GM21825 (cell line): ENCODE results near the gene SRGAP2C.
"Not testable (repeated sequence)": the region's sequence is repeated elsewhere in the genome, so short reads cannot be mapped to it uniquely, and the experiment has no call there.

Experiments used
- ATAC-seq: cut with Tn5 transposase; IDR thresholded peaks from one replicate; pipeline ENCODE4 v1.9.1; 2021; ENCODE audit warnings: mild to moderate bottlenecking, moderate library complexity; ENCODE audit not compliant: unreplicated experiment

The SRGAP2C gene

GRCh38 chr1:121184290-121185127 lies at the start of gene SRGAP2C, which contains the start of gene FAM72B:
Gene SRGAP2C, plus strand, starts transcription at chr1:121184975. Its CDS starts 2,472 bp downstream, at chr1:121187447.
Gene FAM72B, minus strand, starts transcription at chr1:121184340. Its CDS starts 851 bp downstream, at chr1:121183489.
- ATAC-seq: peak; percentile 85

DNA sequence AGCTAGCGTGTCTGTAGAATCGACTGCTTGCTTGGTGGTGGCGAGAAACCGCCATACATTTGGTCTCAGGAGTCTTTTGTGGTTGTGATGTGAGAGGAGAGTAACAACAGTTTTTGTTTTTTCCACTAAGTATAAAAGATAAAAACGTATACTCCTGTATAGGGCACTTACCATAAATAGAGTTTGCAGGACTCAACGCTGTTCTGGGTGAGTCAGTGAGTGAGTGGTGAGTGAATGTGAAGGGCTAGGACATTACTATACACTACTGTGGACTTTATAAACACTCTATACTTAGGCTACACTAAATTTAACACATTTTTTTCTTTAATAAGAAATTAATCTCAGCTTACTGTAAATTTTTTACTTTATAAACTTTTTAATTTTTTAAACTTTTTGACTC lies 44.4 kb upstream of the SRGAP2C start:
- ATAC-seq: not testable (repeated sequence)

DNA sequence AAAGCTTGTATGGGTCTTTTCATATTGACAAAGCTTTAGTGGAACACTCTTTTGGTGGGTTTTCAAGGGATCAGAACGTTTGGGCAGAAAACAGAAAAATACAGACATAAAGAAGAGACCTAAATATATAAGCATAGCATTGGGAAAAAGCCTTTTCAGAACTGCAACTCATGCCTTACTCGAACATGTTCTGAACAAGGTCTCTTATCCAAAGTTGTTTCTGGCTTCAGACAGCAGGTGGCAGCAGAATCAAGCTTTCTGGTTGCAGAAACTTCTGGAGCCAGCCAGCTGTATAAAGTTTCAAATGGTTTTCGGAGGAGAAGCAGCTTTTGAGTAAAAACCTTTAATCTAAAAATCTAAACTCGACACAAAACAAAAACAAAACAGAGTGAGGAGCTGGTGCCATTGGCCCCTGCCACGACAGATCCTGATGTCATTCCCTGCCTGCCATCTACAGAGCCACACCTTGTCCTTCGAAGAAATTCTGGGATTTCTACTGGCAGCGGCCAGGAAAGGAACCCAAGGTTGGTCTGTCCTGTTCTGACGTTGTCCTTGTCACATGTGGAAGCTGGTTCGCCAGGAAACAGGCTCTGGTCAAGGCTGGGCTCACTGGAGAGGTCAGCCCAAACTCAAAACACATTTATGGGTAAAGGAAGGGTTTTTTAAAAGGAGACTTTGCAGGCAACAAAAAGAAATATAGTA lies 36.1 kb upstream of the SRGAP2C start:
- not testable (repeated sequence) for ATAC-seq

GRCh38 chr1:121151294-121151693 lies 33.5 kb upstream of the SRGAP2C start:
- not testable (repeated sequence) for ATAC-seq

GRCh38 chr1:121152788-121153187 lies 32.0 kb upstream of the SRGAP2C start:
- ATAC-seq: not testable (repeated sequence)

GRCh38 chr1:121154811-121155210 lies 30.0 kb upstream of the SRGAP2C start:
- ATAC-seq: not testable (repeated sequence)

DNA sequence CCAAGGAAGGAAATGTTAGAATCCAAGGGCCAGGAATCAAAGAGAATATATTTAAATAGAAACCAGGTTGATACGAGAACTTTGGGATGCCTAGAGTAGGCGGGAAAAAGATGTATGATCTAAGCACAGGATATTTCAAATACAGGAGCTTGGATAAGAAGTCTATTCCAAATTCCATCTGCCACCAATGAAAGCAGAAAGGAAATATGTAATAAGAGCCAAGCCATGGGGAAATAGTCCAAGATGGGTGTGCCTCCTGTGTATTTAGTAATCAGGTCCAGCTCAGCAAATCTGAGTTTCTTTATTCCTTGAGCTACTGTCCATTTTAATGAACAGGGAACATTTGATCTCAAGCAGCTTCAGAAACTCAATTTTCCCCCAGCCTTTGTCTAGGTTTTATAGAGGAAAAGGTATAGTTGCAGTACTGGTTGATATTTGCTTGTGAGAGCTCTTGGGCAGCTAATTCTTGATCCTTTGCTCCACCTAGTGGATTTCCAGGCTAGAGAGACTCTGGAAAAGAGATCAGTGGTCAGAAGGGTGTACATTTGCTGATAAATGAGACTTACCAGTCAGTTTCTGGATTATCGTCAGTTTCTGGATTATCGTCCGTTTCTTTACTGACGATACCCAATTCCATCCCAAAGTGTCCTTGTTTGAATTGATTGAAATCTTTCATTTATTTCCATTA lies 29.0 kb upstream of the SRGAP2C start:
- ATAC-seq: not testable (repeated sequence)

DNA sequence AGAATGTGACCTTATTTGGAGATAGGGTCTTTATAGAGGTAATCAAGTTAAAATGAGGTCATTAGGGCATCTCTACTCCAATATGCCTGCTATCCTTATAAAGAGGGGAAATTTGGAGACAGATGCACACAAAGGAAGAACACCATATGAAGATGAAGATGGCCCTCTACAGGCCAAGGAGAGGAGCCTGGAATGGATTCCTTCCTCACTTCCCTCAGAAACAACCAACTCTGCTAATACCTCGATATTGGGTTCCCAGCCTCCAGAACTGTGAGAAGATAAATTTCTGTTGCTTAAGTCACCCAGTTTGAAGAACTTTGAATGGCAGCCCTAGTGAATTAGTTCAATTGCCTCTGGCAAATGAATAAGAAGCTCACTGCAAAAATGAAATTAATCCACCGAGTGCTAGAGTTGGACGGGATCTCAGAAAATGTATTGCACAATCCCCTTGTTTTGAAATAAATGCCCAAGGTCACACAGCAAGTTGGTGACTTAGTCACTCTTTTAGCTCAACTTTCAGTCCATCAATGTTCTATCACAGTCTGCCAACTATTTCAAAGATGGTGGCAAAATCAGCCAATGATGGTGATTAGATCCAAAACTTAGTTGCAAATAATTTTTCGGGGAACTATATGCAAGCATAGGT lies 27.7 kb upstream of the SRGAP2C start:
- not testable (repeated sequence) for ATAC-seq

DNA sequence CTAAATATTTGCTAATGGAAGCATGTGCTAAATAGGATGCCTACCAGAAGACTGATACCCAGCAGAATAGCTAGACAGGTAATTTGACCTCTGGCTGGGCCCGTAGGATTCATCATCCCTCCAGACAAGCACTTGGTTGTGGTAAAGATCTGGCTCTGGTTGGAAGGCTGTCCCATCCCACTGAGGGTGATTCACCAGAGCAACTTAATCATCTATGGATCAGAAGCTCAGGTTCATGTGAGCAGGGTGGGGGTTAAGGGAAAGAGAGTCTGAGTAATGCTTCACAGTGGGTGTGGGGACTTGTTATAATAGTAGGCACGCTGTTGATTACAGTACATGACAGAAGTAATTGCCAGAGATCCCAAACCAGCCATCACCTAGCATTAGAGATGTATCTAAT lies 27.2 kb upstream of the SRGAP2C start:
- ATAC-seq: not testable (repeated sequence)

DNA sequence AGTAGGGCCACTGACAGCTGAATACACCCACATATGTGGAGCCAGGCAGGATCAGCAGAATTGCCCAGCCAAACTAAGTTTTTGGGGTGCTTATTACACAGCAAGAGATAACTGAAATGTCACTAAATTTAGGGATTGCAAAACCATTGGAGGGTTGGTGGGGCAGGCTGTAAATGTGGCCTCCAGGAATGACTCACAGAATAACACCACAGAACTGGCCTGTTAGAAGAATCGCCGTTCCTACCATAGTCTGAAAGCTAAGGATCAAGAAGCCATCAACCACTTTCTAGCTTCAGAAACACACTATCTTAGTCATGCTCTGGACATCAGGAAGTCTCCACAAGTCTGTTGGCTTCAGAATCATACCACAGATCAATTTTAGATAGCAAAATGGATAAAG lies 24.7 kb upstream of the SRGAP2C start:
- ATAC-seq: not testable (repeated sequence)

DNA sequence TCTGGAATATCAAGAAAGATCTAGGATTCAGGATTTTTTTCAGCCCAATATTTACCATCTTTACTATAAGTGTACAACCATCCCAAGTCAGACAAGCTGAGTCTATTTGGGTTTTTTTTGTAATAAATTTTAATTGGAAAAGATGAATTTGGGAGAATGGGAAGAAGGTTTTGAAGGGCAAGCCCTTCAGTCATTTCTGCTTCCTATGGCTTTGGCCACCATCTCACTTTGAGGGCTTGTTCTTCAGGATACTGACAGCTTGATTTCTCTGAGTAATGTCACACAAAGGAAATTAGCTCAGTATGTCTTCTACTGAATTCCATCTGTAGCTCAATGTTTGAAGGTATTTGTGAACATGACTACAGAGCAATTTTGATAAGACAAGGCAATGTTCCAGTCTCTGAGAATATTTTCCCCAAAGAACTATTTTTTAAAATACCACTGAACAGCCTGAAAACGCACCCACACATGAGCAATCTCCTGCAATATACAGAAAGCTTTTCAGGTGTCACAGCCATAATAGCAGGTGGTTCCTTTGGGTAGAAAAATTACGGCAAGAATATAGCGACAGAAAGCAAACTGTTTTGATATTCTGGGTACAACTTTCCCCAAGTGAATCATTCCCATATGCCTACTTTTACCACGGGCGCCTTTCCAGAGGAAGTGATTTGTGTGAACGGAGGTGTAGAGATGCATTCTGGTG lies 23.4 kb upstream of the SRGAP2C start:
- not testable (repeated sequence) for ATAC-seq

DNA sequence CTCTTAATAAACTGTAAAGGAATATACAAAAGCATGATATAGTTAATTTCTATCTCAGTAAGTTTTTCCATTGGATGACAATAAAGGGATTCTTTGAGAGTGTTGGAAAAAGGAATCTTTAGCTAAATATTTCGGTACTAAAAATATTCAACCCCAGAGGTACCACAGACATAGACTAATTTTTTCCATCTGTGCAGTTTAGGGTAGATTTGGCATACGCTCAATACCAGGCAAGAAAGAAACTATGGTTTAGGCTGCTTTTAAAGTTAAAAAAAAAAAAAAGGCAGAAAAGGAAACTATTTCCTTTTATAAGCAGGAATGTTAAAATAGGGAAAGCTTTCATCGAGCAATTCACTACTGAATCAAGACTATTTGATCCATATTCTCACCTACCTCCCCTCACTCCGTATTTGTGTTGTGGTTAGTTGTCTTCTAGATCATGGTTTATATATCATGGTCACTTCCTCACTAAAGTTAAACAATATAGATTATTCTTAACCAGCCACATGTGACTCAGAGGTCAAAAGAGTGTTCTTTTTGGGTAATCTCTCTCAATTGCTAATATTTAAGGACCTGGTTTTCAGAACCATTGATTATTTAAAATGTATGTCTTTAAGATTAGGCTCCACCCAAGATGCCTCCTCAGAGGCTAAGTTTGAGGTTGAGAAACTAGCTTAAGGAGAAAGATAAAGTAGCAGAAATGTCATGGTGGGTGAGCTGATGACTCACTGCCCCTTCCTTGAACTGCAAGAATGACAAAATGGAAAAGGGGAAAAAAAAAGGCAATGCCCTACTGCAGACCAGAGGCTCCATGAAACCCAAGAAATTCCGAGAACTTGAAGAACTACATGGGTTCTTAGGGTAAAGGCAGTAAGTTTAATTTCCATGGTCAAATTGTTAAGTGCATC lies 20.7 kb upstream of the SRGAP2C start:
- not testable (repeated sequence) for ATAC-seq

DNA sequence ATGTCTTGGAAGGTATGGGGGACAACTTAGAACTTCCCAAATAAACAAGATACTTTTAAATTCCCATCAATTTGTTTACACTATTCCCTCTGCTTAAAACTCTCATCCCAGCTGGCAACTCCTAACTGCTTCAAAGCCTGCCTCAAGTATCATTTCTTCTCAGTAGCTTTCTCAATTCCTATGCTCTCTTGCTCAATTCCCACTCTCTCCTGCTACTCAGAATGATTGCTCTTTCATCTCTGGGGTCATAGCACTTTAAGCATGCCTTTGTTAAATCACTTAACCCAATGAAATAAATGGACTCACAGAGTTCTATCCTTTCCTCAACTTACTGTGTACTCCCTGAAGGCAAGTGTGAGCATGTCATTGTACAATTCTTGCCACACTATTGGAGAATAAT lies 19.5 kb upstream of the SRGAP2C start:
- ATAC-seq: not testable (repeated sequence)

DNA sequence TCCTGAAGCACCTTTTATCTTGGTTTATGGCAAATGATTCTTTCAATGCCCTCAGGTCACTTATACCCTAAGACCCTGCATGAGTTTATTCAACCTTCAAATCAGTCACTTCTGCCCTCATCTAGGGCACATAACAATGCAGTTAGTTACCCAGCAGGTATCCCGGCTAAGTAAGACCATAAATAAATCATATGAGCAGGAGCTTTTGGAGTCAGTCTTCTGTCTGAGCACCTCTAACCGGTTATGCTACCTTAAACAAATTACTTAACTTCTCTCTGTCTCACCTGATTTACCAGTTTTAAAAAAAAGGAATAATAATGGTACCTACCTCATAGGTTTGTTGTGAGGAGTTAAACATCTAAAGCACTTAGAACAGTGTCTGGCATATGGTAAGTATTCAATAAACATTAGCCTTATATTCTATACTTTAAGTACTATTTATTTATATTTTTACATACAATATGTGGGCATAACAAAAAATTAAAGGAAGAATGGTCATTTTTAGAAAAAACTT lies 17.5 kb upstream of the SRGAP2C start:
- not testable (repeated sequence) for ATAC-seq

DNA sequence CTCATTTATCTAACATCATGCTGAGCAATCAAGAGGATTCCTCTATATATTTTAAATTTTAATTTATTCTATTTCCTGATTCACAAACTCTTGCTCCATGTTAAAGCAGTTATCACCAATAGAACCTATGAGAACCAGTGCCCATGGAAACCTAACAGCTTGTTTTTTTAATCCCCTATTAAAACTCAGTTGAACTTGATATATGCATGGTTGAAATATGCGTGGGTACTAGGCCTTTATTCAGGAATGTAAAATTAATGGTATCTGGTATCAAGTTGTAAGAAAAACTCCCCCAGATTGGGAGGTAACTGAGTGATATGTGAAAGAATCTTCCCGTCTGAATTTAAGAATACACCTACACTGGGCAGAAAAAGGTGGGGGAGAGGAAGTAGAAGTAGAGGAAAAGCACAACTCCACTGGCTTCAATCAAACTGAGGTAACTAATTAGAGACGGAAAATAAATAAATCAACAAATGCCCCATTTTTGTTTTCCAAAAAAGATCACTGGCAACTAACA lies 16.6 kb upstream of the SRGAP2C start:
- ATAC-seq: not testable (repeated sequence)

- not testable (repeated sequence) for ATAC-seq
Measured at GRCh38 chr1:121176649-121177048, 8.1 kb upstream of the SRGAP2C start.

DNA sequence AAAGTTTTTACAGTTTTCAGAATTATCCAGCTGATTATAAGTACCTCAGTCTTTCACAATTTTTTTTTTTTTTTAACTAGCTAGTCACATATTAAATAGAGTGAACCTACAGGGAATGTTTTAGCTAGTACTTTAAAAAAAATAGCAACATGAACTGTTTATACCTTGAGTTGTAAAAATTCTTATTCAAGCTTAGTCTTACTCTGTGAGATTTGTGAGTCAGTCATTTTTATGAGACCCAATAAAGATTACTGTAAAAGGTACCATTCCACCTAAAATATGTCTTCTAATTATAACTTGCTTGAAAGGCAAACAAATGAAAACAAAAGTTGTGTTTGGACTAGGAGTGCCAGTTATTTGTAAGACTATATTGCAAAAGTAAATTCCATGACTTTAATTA lies 6.6 kb upstream of the SRGAP2C start:
- ATAC-seq: not testable (repeated sequence)

DNA sequence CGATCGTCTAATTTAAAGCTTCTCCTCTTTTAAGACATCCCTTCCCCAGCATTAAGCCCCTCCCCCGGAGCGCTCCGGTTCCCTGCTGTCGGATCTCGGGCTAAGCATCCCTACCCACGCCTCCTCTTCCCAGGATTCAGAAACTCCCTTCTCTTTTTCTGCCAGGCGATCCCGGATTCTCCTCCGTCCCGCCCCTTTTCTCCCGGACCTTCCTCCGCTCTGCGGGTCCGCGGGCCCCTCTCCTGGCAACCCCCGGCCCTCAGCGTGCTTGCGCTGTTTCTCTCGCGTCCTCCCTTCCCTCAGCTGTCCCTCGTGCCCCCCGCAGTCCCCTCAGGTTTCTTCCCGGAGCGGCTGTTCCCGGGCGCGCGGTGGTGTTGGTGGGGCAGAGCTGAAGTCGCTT lies 908 bp upstream of the SRGAP2C start:
- not testable (repeated sequence) for ATAC-seq
